Stimulated activated CD4-positive, alpha-beta T cell treated with anti-CD3 and anti-CD28 coated beads, Interleukin-12 subunit alpha, Interleukin-12 subunit beta, amount 100 ng/mL, for 4 hours (primary cell): ENCODE data around the gene JPH4.
"Not testable (repeated sequence)": the region's sequence is repeated elsewhere in the genome, so short reads cannot be mapped to it uniquely, and the experiment has no call there.

Source experiments
- DNase-seq: peaks from one replicate; pipeline ENCODE4 v3.0.0-alpha.2; 2020

JPH4 gene

GRCh38 chr14:23578560-23579310 lies at the start of gene JPH4:
TSS of gene JPH4 (minus strand) at chr14:23578790. CDS start at chr14:23577453, 1,337 bp downstream.
- DNase-seq, result no peak

GRCh38 chr14:23627961-23628360 lies 49.4 kb upstream of the JPH4 start:
- no peak for DNase-seq

GRCh38 chr14:23626946-23627345 lies 48.4 kb upstream of the JPH4 start:
- DNase-seq, result no peak

GRCh38 chr14:23624830-23625404 lies 46.3 kb upstream of the JPH4 start:
- DNase-seq, result no peak

GRCh38 chr14:23623962-23624361 lies 45.4 kb upstream of the JPH4 start:
- DNase-seq, result no peak

- DNase-seq, result no peak
Observed at GRCh38 chr14:23622990-23623389, 44.4 kb upstream of the JPH4 start.

GRCh38 chr14:23621932-23622730 lies 43.5 kb upstream of the JPH4 start:
- DNase-seq, result no peak

GRCh38 chr14:23621204-23621931 lies 42.8 kb upstream of the JPH4 start:
- DNase-seq, result no peak

GRCh38 chr14:23620177-23620702 lies 41.6 kb upstream of the JPH4 start:
- DNase-seq, result no peak

GRCh38 chr14:23618415-23618988 lies 39.9 kb upstream of the JPH4 start:
- no peak for DNase-seq

GRCh38 chr14:23617539-23617938 lies 38.9 kb upstream of the JPH4 start:
- DNase-seq, result no peak

GRCh38 chr14:23615856-23616255 lies 37.3 kb upstream of the JPH4 start:
- DNase-seq, result no peak

GRCh38 chr14:23614395-23614828 lies 35.8 kb upstream of the JPH4 start:
- DNase-seq, result no peak

GRCh38 chr14:23613242-23614070 lies 34.9 kb upstream of the JPH4 start:
- DNase-seq, result no peak

- DNase-seq, result no peak
Observed at GRCh38 chr14:23612802-23613201, 34.2 kb upstream of the JPH4 start.

- no peak for DNase-seq
Observed at GRCh38 chr14:23612354-23612732, 33.8 kb upstream of the JPH4 start.

GRCh38 chr14:23610815-23611289 lies 32.3 kb upstream of the JPH4 start:
- no peak for DNase-seq

- DNase-seq, result no peak
Observed at GRCh38 chr14:23610090-23610814, 31.7 kb upstream of the JPH4 start.

- DNase-seq, result not testable (repeated sequence)
Observed at GRCh38 chr14:23609411-23610089, 31.0 kb upstream of the JPH4 start.

- no peak for DNase-seq
Observed at GRCh38 chr14:23609001-23609400, 30.4 kb upstream of the JPH4 start.
